Activated CD4-positive, CD25-positive, alpha-beta regulatory T cell treated with anti-CD3 and anti-CD28 coated beads, Interleukin-2, amount 50 U/mL, for 24 hours (primary cell): ENCODE data around the gene IL11RA.

Experiments used
- ATAC-seq, 2 donors: fragments of 150-1000 bp; cut with Tn5 transposase; one replicate each; pipeline ENCODE4 v1.10.0; 2021; ENCODE audit warnings: mild to moderate bottlenecking in 1 of 2, moderate library complexity in 1 of 2

The IL11RA gene

GRCh38 chr9:34654323-34655051 is 2.5 kb downstream of the IL11RA start:
- no peak for ATAC-seq

GRCh38 chr9:34655394-34655793 is 3.4 kb downstream of the IL11RA start:
- no peak for ATAC-seq

GRCh38 chr9:34656992-34657391 is 5.0 kb downstream of the IL11RA start:
- ATAC-seq = no peak

- ATAC-seq = no peak
These were observed 6.5 kb downstream of the IL11RA start for GRCh38 chr9:34658461-34658860.

GRCh38 chr9:34659592-34660253 is 7.7 kb downstream of the IL11RA start:
- ATAC-seq = no peak

GRCh38 chr9:34662526-34663302 is 10.7 kb downstream of the IL11RA start, which contains the start of gene CCL27:
CCL27 (minus strand) TSS chr9:34662657; CDS start chr9:34662633, 24 bp downstream.
- no peak for ATAC-seq

- ATAC-seq = no peak
These were observed 11.3 kb downstream of the IL11RA start for GRCh38 chr9:34663303-34663605.

- peak; percentile 62 to 67 for ATAC-seq
These were observed 12.5 kb downstream of the IL11RA start for GRCh38 chr9:34664281-34665066.

GRCh38 chr9:34665067-34665380 is 13.0 kb downstream of the IL11RA start:
- peak; percentile 6 to 18 for ATAC-seq

GRCh38 chr9:34665381-34666250 is 13.6 kb downstream of the IL11RA start:
- ATAC-seq = peak; percentile 69 to 72

- ATAC-seq = no peak
These were observed 18.0 kb downstream of the IL11RA start for GRCh38 chr9:34669809-34670562.

- ATAC-seq = no peak
These were observed 19.3 kb downstream of the IL11RA start for GRCh38 chr9:34671307-34671706.

- no peak for ATAC-seq
These were observed 22.5 kb downstream of the IL11RA start for GRCh38 chr9:34674440-34674839.

GRCh38 chr9:34675048-34675714 is 23.2 kb downstream of the IL11RA start:
- peak; percentile 59 to 63 for ATAC-seq

- no peak for ATAC-seq
These were observed 23.9 kb downstream of the IL11RA start for GRCh38 chr9:34675869-34676268.

GRCh38 chr9:34684145-34684544 is 32.2 kb downstream of the IL11RA start:
- ATAC-seq = peak; percentile 99

- ATAC-seq = no peak
These were observed 32.8 kb downstream of the IL11RA start for GRCh38 chr9:34684816-34685215.

GRCh38 chr9:34685591-34685990 is 33.6 kb downstream of the IL11RA start:
- ATAC-seq = no peak

- no peak for ATAC-seq
These were observed 34.2 kb downstream of the IL11RA start for GRCh38 chr9:34686231-34686630.

GRCh38 chr9:34686732-34687131 is 34.7 kb downstream of the IL11RA start:
- no peak for ATAC-seq
